ENCODE measurements around the gene VSX2.
A peak's percentile ranks its signal among the peaks of the same experiment; 100 is the strongest.

Gene VSX2

DNA sequence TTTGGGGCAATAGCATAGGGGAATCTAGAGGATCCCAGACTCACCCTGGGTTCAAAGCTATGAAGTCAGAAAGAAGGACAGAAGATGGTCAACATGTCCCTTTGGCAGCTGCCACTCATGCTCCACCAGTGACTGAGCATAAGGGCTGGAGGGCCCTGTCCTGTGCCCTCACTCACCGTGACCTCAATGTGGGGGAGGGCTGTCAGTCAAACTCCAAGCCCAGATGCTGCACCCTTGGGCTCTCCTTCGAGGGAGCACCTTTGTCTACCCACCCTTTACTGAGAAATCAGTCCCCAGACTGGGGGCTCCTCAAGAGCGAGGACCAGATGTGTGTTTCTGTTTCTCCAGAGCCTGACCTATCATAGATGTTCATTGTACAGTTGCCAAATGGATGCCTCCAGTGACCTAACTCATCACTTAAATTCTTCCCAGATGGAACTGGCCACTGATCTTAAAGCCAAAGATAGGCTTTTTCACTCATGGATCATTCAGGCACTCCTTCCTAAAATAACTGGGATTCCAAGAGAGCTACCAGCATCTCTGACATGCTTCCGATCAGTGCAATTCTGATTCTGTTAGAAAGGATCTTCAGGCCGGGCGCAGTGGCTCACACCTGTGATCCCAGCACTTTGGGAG is 27.2 kb upstream of the VSX2 start:
- no peaks in the 10 kb centered on the region for H3K4me1 ChIP-seq
- H3K27me3 ChIP-seq: peaks cover 26% of the 10 kb centered on the region
- DNase-seq: no peak
- TF ChIP-seq, protein P1, sequence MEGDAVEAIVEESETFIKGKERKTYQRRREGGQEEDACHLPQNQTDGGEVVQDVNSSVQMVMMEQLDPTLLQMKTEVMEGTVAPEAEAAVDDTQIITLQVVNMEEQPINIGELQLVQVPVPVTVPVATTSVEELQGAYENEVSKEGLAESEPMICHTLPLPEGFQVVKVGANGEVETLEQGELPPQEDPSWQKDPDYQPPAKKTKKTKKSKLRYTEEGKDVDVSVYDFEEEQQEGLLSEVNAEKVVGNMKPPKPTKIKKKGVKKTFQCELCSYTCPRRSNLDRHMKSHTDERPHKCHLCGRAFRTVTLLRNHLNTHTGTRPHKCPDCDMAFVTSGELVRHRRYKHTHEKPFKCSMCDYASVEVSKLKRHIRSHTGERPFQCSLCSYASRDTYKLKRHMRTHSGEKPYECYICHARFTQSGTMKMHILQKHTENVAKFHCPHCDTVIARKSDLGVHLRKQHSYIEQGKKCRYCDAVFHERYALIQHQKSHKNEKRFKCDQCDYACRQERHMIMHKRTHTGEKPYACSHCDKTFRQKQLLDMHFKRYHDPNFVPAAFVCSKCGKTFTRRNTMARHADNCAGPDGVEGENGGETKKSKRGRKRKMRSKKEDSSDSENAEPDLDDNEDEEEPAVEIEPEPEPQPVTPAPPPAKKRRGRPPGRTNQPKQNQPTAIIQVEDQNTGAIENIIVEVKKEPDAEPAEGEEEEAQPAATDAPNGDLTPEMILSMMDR (IDR thresholded peaks at IDR 0.05; ENCODE audit: low read depth, low read length): no peak
- no peaks in the 10 kb centered on the region for H3K36me3 ChIP-seq
- H3K4me3 ChIP-seq (ENCODE audit: low read depth, low read length): no peak overlapping the region
- H3K9me3 ChIP-seq: no peaks in the 10 kb centered on the region

GRCh38 chr14:74213907-74214803 is 25.1 kb upstream of the VSX2 start:
- H3K36me3 ChIP-seq: no peaks in the 10 kb centered on the region
- TF ChIP-seq, protein P1 (IDR thresholded peaks at IDR 0.05; ENCODE audit: low read depth, low read length): no peak
- no peak for DNase-seq
- no peaks in the 10 kb centered on the region for H3K4me1 ChIP-seq
- no peaks in the 10 kb centered on the region for H3K9me3 ChIP-seq
- H3K4me3 ChIP-seq (ENCODE audit: low read depth, low read length): no peak overlapping the region
- H3K27me3 ChIP-seq: peaks cover 43% of the 10 kb centered on the region

GRCh38 chr14:74216671-74217070 is 22.6 kb upstream of the VSX2 start:
- Histone ChIP-seq H3K9me3 (no peaks in the 10 kb centered on the region), H3K4me1 (no peaks in the 10 kb centered on the region), H3K4me3 (ENCODE audit: low read depth, low read length) (no peak overlapping the region), H3K36me3 (no peaks in the 10 kb centered on the region), H3K27me3 (peaks cover 57% of the 10 kb centered on the region)
- TF ChIP-seq, protein P1 (IDR thresholded peaks at IDR 0.05; ENCODE audit: low read depth, low read length): no peak
- DNase-seq: no peak

DNA sequence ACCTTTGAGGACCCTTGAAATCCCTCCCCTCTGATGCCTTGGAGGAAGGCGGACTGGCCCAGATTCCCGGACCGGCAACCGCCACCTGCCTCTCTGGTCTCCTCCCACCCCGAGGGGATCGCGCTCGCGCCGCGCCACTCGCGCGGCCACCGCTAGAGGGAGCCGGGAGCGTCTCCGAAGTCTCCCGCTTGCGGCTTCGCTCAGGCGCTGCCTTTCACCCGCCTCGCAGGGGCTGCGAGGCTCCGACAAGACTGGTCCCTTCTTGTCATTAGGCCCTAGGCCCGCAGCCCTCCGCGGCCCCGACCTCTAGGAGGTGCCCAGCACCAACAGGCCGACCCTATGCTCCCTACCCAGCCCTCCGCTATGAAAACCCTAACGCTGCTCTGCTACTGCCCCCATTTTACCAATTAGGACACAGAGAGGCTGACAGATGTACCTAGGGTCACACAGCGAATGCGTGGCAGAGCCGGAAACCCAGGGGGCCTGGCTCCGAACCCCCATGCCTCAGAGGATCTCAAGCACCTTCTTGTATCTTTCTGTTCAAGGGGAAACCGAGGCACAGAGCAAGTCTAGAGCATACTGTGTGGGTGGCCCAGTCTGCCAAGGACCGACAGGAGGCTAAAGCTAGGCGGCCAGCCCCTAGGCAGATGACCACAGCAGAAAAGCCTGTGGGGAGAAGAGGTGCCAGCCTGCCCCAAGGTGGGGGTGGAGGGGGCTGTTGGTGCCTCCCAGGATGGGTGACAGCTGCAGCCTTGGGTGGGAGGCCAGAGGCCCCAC is 21.4 kb upstream of the VSX2 start:
- TF ChIP-seq, protein P1 (IDR thresholded peaks at IDR 0.05; ENCODE audit: low read depth, low read length): peak; percentile 92

DNA sequence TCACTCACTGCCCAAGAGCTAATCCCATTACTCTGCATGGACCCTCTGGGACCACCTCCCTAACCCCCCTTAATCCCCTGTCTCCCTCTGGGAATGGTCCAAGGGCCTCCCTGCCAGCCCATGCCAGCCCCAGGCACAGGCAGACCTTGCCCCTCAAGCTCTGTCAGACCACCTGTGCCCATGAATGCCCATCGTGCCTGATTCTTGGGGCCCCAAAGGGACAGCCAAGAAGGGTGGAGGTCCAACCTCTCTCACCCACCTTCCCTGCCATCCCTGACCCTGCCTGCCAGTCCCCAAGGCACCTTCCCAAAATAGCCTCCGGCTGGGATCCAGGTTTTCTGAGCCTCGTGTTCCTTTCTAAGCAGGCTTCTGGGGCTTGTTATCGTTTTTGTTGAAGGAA is 20.8 kb upstream of the VSX2 start:
- no peaks in the 10 kb centered on the region for H3K4me1 ChIP-seq
- no peak for DNase-seq
- H3K27me3 ChIP-seq: peaks cover 59% of the 10 kb centered on the region
- H3K9me3 ChIP-seq: no peaks in the 10 kb centered on the region
- TF ChIP-seq, protein P1 (IDR thresholded peaks at IDR 0.05; ENCODE audit: low read depth, low read length): no peak
- H3K4me3 ChIP-seq (ENCODE audit: low read depth, low read length): no peak overlapping the region
- H3K36me3 ChIP-seq: no peaks in the 10 kb centered on the region

More for the DNA sequence above, 21.4 kb upstream of the VSX2 start:
- no peaks in the 10 kb centered on the region for H3K4me1 ChIP-seq
- H3K4me3 ChIP-seq (ENCODE audit: low read depth, low read length): no peak overlapping the region
- peak; percentile 85 for DNase-seq
- H3K27me3 ChIP-seq: peaks cover 56% of the 10 kb centered on the region
- no peaks in the 10 kb centered on the region for H3K36me3 ChIP-seq
- H3K9me3 ChIP-seq: no peaks in the 10 kb centered on the region
